ENCODE results near the gene TNIP1. TPM values are rescaled to one million over a fixed set of nuclear protein-coding genes. Genes with fewer than 3 reads are reported as not detected.

Gene TNIP1
- 100 to 1,000 TPM; 351 to 408 TPM for total RNA-seq

GRCh38 chr5:151080613-151081430 lies at the start of gene TNIP1:
TNIP1 (minus strand) TSS chr5:151081034; CDS start chr5:151065095, 15,939 bp downstream.
- DNase-seq (peak; percentile 96), ATAC-seq (peak; percentile 67)
- peak within 1 kb of the TSS; percentile 80 for H3K4me3 Mint-ChIP-seq
- ChIA-PET CTCF (interaction anchor here (0.6 to 4.4 kb wide), 15 partner anchors 8 to 133 kb away, joined by 3 to 37 read pairs (median 4); no protein-coding TSS in a partner anchor), POLR2A (interaction anchor here (0.6 to 1.3 kb wide), 4 partner anchors 12 to 133 kb away, joined by 3 to 4 read pairs (median 4); no protein-coding TSS in a partner anchor)
- H3K27ac Mint-ChIP-seq: peak within 1 kb of the TSS; percentile 91
- H3K9me3 Mint-ChIP-seq (ENCODE audit: low read depth): no peaks in the 10 kb centered on the region
- intact Hi-C loops (cut with DNase I, micrococcal nuclease): loop anchor here (1.0 to 10.0 kb wide), 9 partner anchors 21 to 691 kb away; partner anchors contain the start of genes G3BP1 (in 1 of the 2), GM2A (in 1 of the 2) and RBM22 (in 1 of the 2)
- peaks cover 74% of the 10 kb centered on the region for H3K4me1 Mint-ChIP-seq
- H3K27me3 Mint-ChIP-seq: no peaks in the 10 kb centered on the region
- H3K36me3 Mint-ChIP-seq (ENCODE audit: low read depth): peaks cover 67% of the 10 kb centered on the region

GRCh38 chr5:151130235-151130921 lies 49.5 kb upstream of the TNIP1 start:
- Mint-ChIP-seq H3K36me3 (ENCODE audit: low read depth) (peaks cover 86% of the 10 kb centered on the region), H3K9me3 (ENCODE audit: low read depth) (no peaks in the 10 kb centered on the region), H3K4me1 (peaks cover 80% of the 10 kb centered on the region), H3K27ac (peak overlapping the region; percentile 82), H3K27me3 (no peaks in the 10 kb centered on the region), H3K4me3 (no peak overlapping the region)
- intact Hi-C loops (cut with DNase I, micrococcal nuclease): no loop called here
- DNase-seq: no peak
- ATAC-seq: no peak
- ChIA-PET POLR2A (no interaction called here), CTCF (interaction anchor here (0.6 to 27.2 kb wide), 7 partner anchors 13 to 464 kb away, joined by 3 to 685 read pairs (median 6); no protein-coding TSS in a partner anchor)

GRCh38 chr5:151128817-151129216 lies 48.0 kb upstream of the TNIP1 start:
- CTCF ChIA-PET: interaction anchor here (0.6 to 27.2 kb wide), 9 partner anchors 14 to 110 kb away, joined by 3 to 685 read pairs (median 4); no protein-coding TSS in a partner anchor
- Mint-ChIP-seq H3K36me3 (ENCODE audit: low read depth) (peaks cover 85% of the 10 kb centered on the region), H3K4me1 (peaks cover 93% of the 10 kb centered on the region), H3K9me3 (ENCODE audit: low read depth) (no peaks in the 10 kb centered on the region), H3K27ac (peak overlapping the region; percentile 55), H3K4me3 (no peak overlapping the region), H3K27me3 (no peaks in the 10 kb centered on the region)
- DNase-seq (peak; percentile 42), ATAC-seq (no peak)
- intact Hi-C loops (cut with DNase I, micrococcal nuclease): loop anchor here in 1 of 2 experiments (5.0 kb wide), 1 partner anchor 188 kb away; no protein-coding TSS in a partner anchor
- POLR2A ChIA-PET: interaction anchor here (0.7 to 1.4 kb wide), 4 partner anchors 11 to 100 kb away, joined by 3 to 5 read pairs (median 4); no protein-coding TSS in a partner anchor

- DNase-seq (no peak), ATAC-seq (no peak)
- Mint-ChIP-seq H3K27me3 (no peaks in the 10 kb centered on the region), H3K27ac (peak overlapping the region; percentile 22), H3K4me1 (peaks cover 89% of the 10 kb centered on the region), H3K4me3 (no peak overlapping the region), H3K9me3 (ENCODE audit: low read depth) (no peaks in the 10 kb centered on the region), H3K36me3 (ENCODE audit: low read depth) (peaks cover 83% of the 10 kb centered on the region)
- CTCF ChIA-PET: interaction anchor here (10.0 to 27.2 kb wide), 3 partner anchors 14 to 39 kb away, joined by 138 to 685 read pairs (median 216); no protein-coding TSS in a partner anchor
- intact Hi-C loops (cut with DNase I, micrococcal nuclease): loop anchor here in 1 of 2 experiments (2.0 to 5.0 kb wide), 2 partner anchors 189 to 373 kb away; no protein-coding TSS in a partner anchor
- POLR2A ChIA-PET: interaction anchor here (1.4 kb wide), 1 partner anchor 14 kb away, joined by 4 read pairs; no protein-coding TSS in a partner anchor
Measured at GRCh38 chr5:151127926-151128325, 47.1 kb upstream of the TNIP1 start.

- Mint-ChIP-seq H3K27ac (peak overlapping the region; percentile 62), H3K9me3 (ENCODE audit: low read depth) (no peaks in the 10 kb centered on the region), H3K4me3 (no peak overlapping the region), H3K36me3 (ENCODE audit: low read depth) (peaks cover 82% of the 10 kb centered on the region), H3K27me3 (no peaks in the 10 kb centered on the region), H3K4me1 (peaks cover 75% of the 10 kb centered on the region)
- peak; percentile 81 for DNase-seq
- peak; percentile 44 for ATAC-seq
- intact Hi-C loops (cut with DNase I, micrococcal nuclease): loop anchor here (1.0 to 5.0 kb wide), 4 partner anchors 38 to 375 kb away; no protein-coding TSS in a partner anchor
- ChIA-PET POLR2A (interaction anchor here (0.7 to 1.6 kb wide), 8 partner anchors 16 to 76 kb away, joined by 3 to 10 read pairs (median 4); partner anchors contain the start of gene ANXA6), CTCF (interaction anchor here (0.6 to 27.2 kb wide), 47 partner anchors 12 to 1278 kb away, joined by 3 to 685 read pairs (median 4); partner anchors contain the start of genes ANXA6, CCDC69, GM2A and TNIP1)
Measured at GRCh38 chr5:151126199-151126645, 45.4 kb upstream of the TNIP1 start.

GRCh38 chr5:151125421-151125820 lies 44.6 kb upstream of the TNIP1 start:
- peaks cover 67% of the 10 kb centered on the region for H3K4me1 Mint-ChIP-seq
- no peaks in the 10 kb centered on the region for H3K9me3 Mint-ChIP-seq (ENCODE audit: low read depth)
- H3K27ac Mint-ChIP-seq: peak overlapping the region; percentile 92
- DNase-seq (peak; percentile 34), ATAC-seq (peak; percentile 41)
- peaks cover 81% of the 10 kb centered on the region for H3K36me3 Mint-ChIP-seq (ENCODE audit: low read depth)
- ChIA-PET POLR2A (interaction anchor here (0.7 to 1.6 kb wide), 8 partner anchors 16 to 77 kb away, joined by 3 to 10 read pairs (median 4); partner anchors contain the start of gene ANXA6), CTCF (interaction anchor here (0.6 to 27.2 kb wide), 48 partner anchors 11 to 1277 kb away, joined by 3 to 685 read pairs (median 4); partner anchors contain the start of genes ANXA6, CCDC69, GM2A and SLC36A1)
- H3K4me3 Mint-ChIP-seq: peak overlapping the region; percentile 22
- intact Hi-C loops (cut with DNase I, micrococcal nuclease): loop anchor here in 1 of 2 experiments (5.0 kb wide), 1 partner anchor 192 kb away; no protein-coding TSS in a partner anchor
- H3K27me3 Mint-ChIP-seq: no peaks in the 10 kb centered on the region

- CTCF ChIA-PET: interaction anchor here (0.6 to 27.2 kb wide), 9 partner anchors 10 to 142 kb away, joined by 3 to 685 read pairs (median 11); partner anchors contain the start of gene ANXA6
- no peak overlapping the region for H3K4me3 Mint-ChIP-seq
- peak overlapping the region; percentile 92 for H3K27ac Mint-ChIP-seq
- no peaks in the 10 kb centered on the region for H3K27me3 Mint-ChIP-seq
- H3K36me3 Mint-ChIP-seq (ENCODE audit: low read depth): peaks cover 84% of the 10 kb centered on the region
- ATAC-seq (peak; percentile 38), DNase-seq (peak; percentile 67)
- peaks cover 58% of the 10 kb centered on the region for H3K4me1 Mint-ChIP-seq
- POLR2A ChIA-PET: no interaction called here
- intact Hi-C loops (cut with DNase I, micrococcal nuclease): no loop called here
- H3K9me3 Mint-ChIP-seq (ENCODE audit: low read depth): no peaks in the 10 kb centered on the region
Measured at GRCh38 chr5:151123897-151124751, 43.3 kb upstream of the TNIP1 start.

GRCh38 chr5:151122828-151123227 lies 42.0 kb upstream of the TNIP1 start:
- no peaks in the 10 kb centered on the region for H3K27me3 Mint-ChIP-seq
- H3K4me1 Mint-ChIP-seq: peaks cover 46% of the 10 kb centered on the region
- intact Hi-C loops (cut with DNase I, micrococcal nuclease): no loop called here
- H3K27ac Mint-ChIP-seq: peak overlapping the region; percentile 11
- ChIA-PET POLR2A (no interaction called here), CTCF (interaction anchor here (1.6 to 27.2 kb wide), 4 partner anchors 8 to 55 kb away, joined by 3 to 685 read pairs (median 177); no protein-coding TSS in a partner anchor)
- ATAC-seq (no peak), DNase-seq (no peak)
- no peaks in the 10 kb centered on the region for H3K9me3 Mint-ChIP-seq (ENCODE audit: low read depth)
- peaks cover 76% of the 10 kb centered on the region for H3K36me3 Mint-ChIP-seq (ENCODE audit: low read depth)
- no peak overlapping the region for H3K4me3 Mint-ChIP-seq

GRCh38 chr5:151121665-151122064 lies 40.8 kb upstream of the TNIP1 start:
- H3K36me3 Mint-ChIP-seq (ENCODE audit: low read depth): peaks cover 77% of the 10 kb centered on the region
- intact Hi-C loops (cut with DNase I, micrococcal nuclease): no loop called here
- DNase-seq (no peak), ATAC-seq (no peak)
- ChIA-PET POLR2A (no interaction called here), CTCF (interaction anchor here (0.6 to 27.2 kb wide), 7 partner anchors 11 to 268 kb away, joined by 3 to 685 read pairs (median 5); no protein-coding TSS in a partner anchor)
- H3K27ac Mint-ChIP-seq: peak overlapping the region; percentile 32
- no peaks in the 10 kb centered on the region for H3K27me3 Mint-ChIP-seq
- no peaks in the 10 kb centered on the region for H3K9me3 Mint-ChIP-seq (ENCODE audit: low read depth)
- H3K4me3 Mint-ChIP-seq: no peak overlapping the region
- H3K4me1 Mint-ChIP-seq: peaks cover 34% of the 10 kb centered on the region

GRCh38 chr5:151121095-151121494 lies 40.3 kb upstream of the TNIP1 start:
- ChIA-PET POLR2A (no interaction called here), CTCF (interaction anchor here (0.9 to 27.2 kb wide), 5 partner anchors 10 to 267 kb away, joined by 3 to 685 read pairs (median 5); no protein-coding TSS in a partner anchor)
- DNase-seq: no peak
- H3K27me3 Mint-ChIP-seq: no peaks in the 10 kb centered on the region
- H3K36me3 Mint-ChIP-seq (ENCODE audit: low read depth): peaks cover 74% of the 10 kb centered on the region
- peaks cover 29% of the 10 kb centered on the region for H3K4me1 Mint-ChIP-seq
- intact Hi-C loops (cut with DNase I, micrococcal nuclease): no loop called here
- no peak for ATAC-seq
- no peaks in the 10 kb centered on the region for H3K9me3 Mint-ChIP-seq (ENCODE audit: low read depth)
- H3K4me3 Mint-ChIP-seq: no peak overlapping the region
- peak overlapping the region; percentile 45 for H3K27ac Mint-ChIP-seq

All from activated CD4-positive, alpha-beta T cell treated with anti-CD3 and anti-CD28 coated beads for 36 hours (primary cell).